Neural crest cell (in vitro differentiated cells): ENCODE measurements around the gene PAX5. TPM values are rescaled to one million over a fixed set of nuclear protein-coding genes. Genes with fewer than 3 reads are reported as not detected.

Experiments
- DNase-seq: peaks from one replicate; pipeline ENCODE4 v3.0.0; 2021; ENCODE audit warnings: low read depth, mixed read lengths, low spot score
- H3K27ac Mint-ChIP-seq: one replicate; pipeline ENCODE4 v1.8.0; 2021; ENCODE audit warnings: mild to moderate bottlenecking, mixed read lengths; ENCODE audit not compliant: unreplicated experiment
- H3K27me3 Mint-ChIP-seq: 2 replicates; pipeline ENCODE4 v1.8.0; 2021; ENCODE audit warnings: low read depth, mild to moderate bottlenecking, mixed read lengths
- H3K36me3 Mint-ChIP-seq: 2 replicates; pipeline ENCODE4 v1.8.0; 2021; ENCODE audit warnings: low read depth, mild to moderate bottlenecking, mixed read lengths
- H3K4me1 Mint-ChIP-seq: 2 replicates; pipeline ENCODE4 v1.8.0; 2021; ENCODE audit warnings: mixed read lengths
- H3K4me3 Mint-ChIP-seq: one replicate; pipeline ENCODE4 v1.8.0; 2021; ENCODE audit warnings: mild to moderate bottlenecking, mixed read lengths
- H3K9me3 Mint-ChIP-seq: 2 replicates; pipeline ENCODE4 v1.8.0; 2021; ENCODE audit warnings: mixed read lengths
- total RNA-seq: library from RNA; stranded (reverse); gene quantifications from 2 replicates; pipeline ENCODE4 v1.2.1, GENCODE V29; 2021
- TF ChIP-seq, protein P1 (sequence below): fragments of 200-600 bp; sonication (generic); conservative IDR thresholded peaks from 2 replicates; pipeline ENCODE4 v1.5.0; 2021; ENCODE audit warnings: antibody characterized with exemption, mild to moderate bottlenecking

Gene PAX5
- total RNA-seq, 1 donor from 2014 or later: 19.5 TPM

DNA sequence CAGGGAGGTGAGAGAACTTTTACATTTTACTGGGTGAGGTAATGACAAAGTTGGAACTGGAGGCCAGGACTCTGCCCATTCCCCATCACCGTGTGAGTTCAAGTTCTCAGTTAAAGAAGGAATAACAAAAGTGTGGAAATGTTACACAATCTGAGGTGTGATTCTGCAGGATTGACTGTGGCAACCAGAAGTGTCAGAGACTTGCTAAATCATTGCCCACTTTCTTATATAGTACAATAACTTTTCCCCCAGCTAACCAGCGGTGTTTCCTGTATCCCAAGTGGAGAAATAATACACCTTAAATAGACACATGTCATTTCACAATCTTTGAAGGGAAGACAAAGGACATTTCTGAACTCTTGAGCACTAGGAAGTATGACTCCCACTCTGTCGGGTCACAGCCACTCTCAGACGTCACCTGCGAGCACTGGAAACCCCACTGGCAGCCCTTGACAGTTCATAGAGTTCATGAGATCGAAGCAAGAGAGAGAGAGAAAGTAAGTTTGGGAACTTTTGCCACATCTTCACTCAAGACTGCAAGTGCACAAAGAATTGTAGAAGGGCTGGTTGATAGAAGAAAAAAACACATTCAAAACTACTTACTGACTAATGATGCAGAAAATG lies 28.4 kb downstream of the PAX5 start:
- no peaks in the 10 kb centered on the region for H3K36me3 Mint-ChIP-seq
- peaks cover 62% of the 10 kb centered on the region for H3K27me3 Mint-ChIP-seq
- TF ChIP-seq, protein P1, sequence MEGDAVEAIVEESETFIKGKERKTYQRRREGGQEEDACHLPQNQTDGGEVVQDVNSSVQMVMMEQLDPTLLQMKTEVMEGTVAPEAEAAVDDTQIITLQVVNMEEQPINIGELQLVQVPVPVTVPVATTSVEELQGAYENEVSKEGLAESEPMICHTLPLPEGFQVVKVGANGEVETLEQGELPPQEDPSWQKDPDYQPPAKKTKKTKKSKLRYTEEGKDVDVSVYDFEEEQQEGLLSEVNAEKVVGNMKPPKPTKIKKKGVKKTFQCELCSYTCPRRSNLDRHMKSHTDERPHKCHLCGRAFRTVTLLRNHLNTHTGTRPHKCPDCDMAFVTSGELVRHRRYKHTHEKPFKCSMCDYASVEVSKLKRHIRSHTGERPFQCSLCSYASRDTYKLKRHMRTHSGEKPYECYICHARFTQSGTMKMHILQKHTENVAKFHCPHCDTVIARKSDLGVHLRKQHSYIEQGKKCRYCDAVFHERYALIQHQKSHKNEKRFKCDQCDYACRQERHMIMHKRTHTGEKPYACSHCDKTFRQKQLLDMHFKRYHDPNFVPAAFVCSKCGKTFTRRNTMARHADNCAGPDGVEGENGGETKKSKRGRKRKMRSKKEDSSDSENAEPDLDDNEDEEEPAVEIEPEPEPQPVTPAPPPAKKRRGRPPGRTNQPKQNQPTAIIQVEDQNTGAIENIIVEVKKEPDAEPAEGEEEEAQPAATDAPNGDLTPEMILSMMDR: no peak
- H3K4me1 Mint-ChIP-seq: peaks cover 13% of the 10 kb centered on the region
- H3K27ac Mint-ChIP-seq: no peak overlapping the region
- no peak for DNase-seq
- no peak overlapping the region for H3K4me3 Mint-ChIP-seq
- no peaks in the 10 kb centered on the region for H3K9me3 Mint-ChIP-seq

DNA sequence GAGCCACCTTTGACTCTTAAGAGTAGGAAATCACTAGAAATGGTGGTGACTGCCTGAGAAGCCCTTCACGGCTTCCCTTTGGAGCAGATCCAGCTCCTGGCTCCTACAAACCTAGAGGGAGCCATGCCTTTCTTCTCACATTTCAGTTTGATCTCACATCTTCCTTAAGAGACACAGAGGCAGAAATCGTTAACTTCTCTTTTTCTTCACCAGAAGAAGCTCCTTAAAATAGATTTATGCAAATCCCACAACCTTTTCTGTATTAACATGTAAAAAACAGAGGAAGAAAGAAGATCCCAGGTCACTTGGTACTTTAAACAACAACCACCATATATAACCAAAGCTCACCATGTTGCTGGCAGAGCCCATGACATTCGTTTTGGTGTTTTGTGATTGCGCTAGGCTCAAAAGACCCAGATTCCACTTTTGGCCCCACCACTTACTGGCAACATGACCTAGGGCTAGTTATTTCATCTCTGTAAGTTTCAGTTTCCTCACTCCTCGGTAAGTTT lies 29.6 kb downstream of the PAX5 start:
- Mint-ChIP-seq H3K27me3 (peaks cover 59% of the 10 kb centered on the region), H3K36me3 (no peaks in the 10 kb centered on the region), H3K4me1 (peaks cover 13% of the 10 kb centered on the region), H3K9me3 (no peaks in the 10 kb centered on the region), H3K27ac (no peak overlapping the region), H3K4me3 (no peak overlapping the region)
- no peak for DNase-seq
- TF ChIP-seq, protein P1: no peak

DNA sequence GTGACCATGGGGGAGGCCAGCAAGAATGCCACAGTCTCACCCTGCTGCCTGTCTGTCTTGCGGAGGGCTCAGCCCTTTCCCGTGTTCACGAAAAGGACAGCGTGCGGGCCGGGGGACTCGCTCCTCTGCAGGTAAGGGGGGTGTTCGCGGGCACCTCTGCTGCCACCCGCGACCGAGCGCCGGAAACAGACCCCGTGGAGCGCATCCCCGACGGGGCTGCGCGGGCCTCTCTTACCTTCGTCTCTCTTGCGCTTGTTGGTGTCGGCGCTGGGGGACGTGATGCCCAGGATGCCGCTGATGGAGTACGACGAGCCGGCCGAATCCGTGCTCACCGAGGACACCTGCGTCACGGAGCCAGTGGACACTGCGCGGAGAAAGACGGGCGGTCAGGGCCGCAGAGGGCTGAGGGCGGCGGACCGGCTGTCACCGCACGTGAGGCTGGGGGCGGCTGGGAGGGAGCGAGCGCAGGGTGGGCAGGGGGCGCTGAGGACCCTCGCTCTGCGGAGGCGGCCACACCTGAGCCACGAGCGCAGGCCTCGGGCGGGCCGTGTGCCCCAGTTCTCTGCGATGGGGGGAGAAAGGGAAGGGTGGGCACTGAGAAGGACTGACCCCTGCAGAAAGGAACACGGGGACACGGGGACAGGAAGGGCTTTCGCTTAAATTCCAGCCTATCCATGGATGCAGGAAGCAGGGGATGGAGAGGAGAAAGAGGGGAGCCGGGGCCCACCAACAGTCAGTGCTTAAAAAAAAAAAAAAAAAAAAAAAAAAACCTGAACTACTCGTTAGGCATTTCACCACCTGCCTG lies 31.5 kb downstream of the PAX5 start:
- Mint-ChIP-seq H3K36me3 (no peaks in the 10 kb centered on the region), H3K9me3 (no peaks in the 10 kb centered on the region), H3K4me1 (peaks cover 26% of the 10 kb centered on the region), H3K4me3 (no peak overlapping the region), H3K27me3 (peaks cover 59% of the 10 kb centered on the region), H3K27ac (no peak overlapping the region)
- no peak for DNase-seq
- TF ChIP-seq, protein P1: no peak

DNA sequence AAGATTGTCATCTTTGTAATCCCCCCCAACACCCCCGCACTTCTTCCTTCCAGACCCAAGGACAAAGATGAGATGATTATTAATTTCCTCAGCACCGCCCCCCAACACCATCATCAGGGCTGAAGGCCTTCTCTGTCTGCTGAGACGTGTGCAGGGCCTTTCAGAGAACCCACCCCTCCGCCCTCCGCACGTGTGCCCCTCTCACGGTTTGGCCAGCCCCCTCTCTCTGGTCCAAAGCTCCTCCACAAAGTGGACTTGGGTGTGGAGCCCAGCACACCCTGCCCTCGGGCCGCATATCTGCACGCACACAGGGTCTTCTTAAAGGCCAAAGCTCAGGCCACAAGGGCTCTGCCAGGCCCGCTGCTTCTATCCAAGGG lies 32.0 kb downstream of the PAX5 start:
- no peak for DNase-seq
- Mint-ChIP-seq H3K27me3 (peaks cover 54% of the 10 kb centered on the region), H3K9me3 (no peaks in the 10 kb centered on the region), H3K4me3 (no peak overlapping the region), H3K4me1 (peaks cover 32% of the 10 kb centered on the region), H3K36me3 (no peaks in the 10 kb centered on the region), H3K27ac (no peak overlapping the region)
- TF ChIP-seq, protein P1: no peak

DNA sequence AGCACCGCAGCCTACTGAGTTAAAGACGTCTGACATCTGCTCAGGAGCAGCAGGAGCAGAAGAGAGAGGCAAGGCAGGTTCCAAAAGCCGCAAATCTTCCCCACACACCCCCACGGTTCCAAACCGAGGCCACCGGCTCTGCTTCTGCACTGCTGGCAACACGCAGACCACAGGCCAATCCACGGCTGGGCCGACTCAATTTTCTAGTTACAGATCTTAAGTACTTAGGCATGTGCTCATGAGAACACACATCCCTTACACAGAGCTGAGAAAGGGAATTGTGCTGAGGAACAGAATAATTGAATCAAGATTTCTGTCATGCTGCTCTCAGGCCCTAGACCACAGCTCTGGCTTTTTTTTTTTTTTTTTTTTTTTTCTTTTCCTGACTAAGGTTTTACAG lies 32.6 kb downstream of the PAX5 start:
- peaks cover 38% of the 10 kb centered on the region for H3K4me1 Mint-ChIP-seq
- no peak overlapping the region for H3K4me3 Mint-ChIP-seq
- DNase-seq: no peak
- H3K36me3 Mint-ChIP-seq: no peaks in the 10 kb centered on the region
- TF ChIP-seq, protein P1: no peak
- H3K9me3 Mint-ChIP-seq: no peaks in the 10 kb centered on the region
- peaks cover 48% of the 10 kb centered on the region for H3K27me3 Mint-ChIP-seq
- H3K27ac Mint-ChIP-seq: no peak overlapping the region
